Left lung (tissue), 10 donors: Measurements from ENCODE around the gene SLC6A11. TPM values are rescaled to one million over a fixed set of nuclear protein-coding genes. Genes with fewer than 3 reads are reported as not detected.

Experiments
- ATAC-seq: fragments of 200-7000 bp; cut with Tn5 transposase; one replicate; pipeline ENCODE4 v1.9.1; 2020; ENCODE audit warnings: moderate library complexity
- DNase-seq, 4 donors: peaks; one replicate each; pipeline ENCODE4 v3.0.0-alpha.2; 2013 to 2020
- H3K27ac ChIP-seq, 2 donors: fragments of 200-600 bp; sonication (generic) in 1 of 2; one replicate each; pipeline versions ENCODE4 v1.5.0 to v1.8.0; 2020 to 2021
- H3K27me3 ChIP-seq, 2 donors: fragments of 200-600 bp; sonication (generic) in 1 of 2; one replicate each; pipeline versions ENCODE4 v1.5.0 to v1.8.0; 2020 to 2021
- H3K36me3 ChIP-seq, 2 donors: fragments of 200-600 bp; sonication (generic) in 1 of 2; one replicate each; pipeline versions ENCODE4 v1.5.0 to v1.8.0; 2020 to 2021
- H3K4me1 ChIP-seq, 2 donors: fragments of 200-600 bp; one replicate each; pipeline ENCODE4 v1.8.0; 2021
- H3K4me3 ChIP-seq, 2 donors: fragments of 200-600 bp; sonication (generic) in 1 of 2; one replicate each; pipeline versions ENCODE4 v1.5.0 to v1.8.0; 2020 to 2021; ENCODE audit warnings: mild to moderate bottlenecking in 1 of 2
- H3K9me3 ChIP-seq, 2 donors: fragments of 200-600 bp; sonication (generic) in 1 of 2; one replicate each; pipeline versions ENCODE4 v1.5.0 to v1.8.0; 2020 to 2021
- CTCF ChIP-seq, 2 donors: fragments of 200-600 bp; sonication (generic) in 1 of 2; IDR thresholded peaks; one replicate each; pipeline versions ENCODE4 v1.5.0 to v1.8.0; 2021; ENCODE audit warnings: antibody characterized with exemption in 2 of 2
- intact Hi-C, 2 donors: fragments of 100-400 bp; cut with DNase I; formaldehyde crosslinking; loops; one replicate each; pipeline versions ENCODE4 v1.11.2 to v1.14.2; 2022
- polyA plus RNA-seq, 6 donors: library from polyadenylated mRNA; unstranded; fragments of 120-200 nt; gene quantifications; one replicate each; pipeline ENCODE4 v1.2.1, GENCODE V29; 2013; ENCODE audit not compliant: insufficient read length in 6 of 6
- total RNA-seq, 2 donors: library from RNA; stranded (reverse); fragmentation: NEBNext Ultra II Directional; extraction: Animal tissue kit (Norgen Biotek cat#: 25700); gene quantifications; one replicate each; pipeline ENCODE4 v1.2.1, GENCODE V29; 2021
- donor health status: DM: no; HTN: yes; CAD: no.
- donor health status: DM: no; HTN: no; CAD: no.

Gene SLC6A11
- total and polyA plus RNA-seq, 8 donors: 0.07 to 0.31 (median 0.18) TPM; not detected in 2

GRCh38 chr3:10815487-10815886, 541 bp upstream of the SLC6A11 start:
- H3K4me1 ChIP-seq: no peaks in the 10 kb centered on the region
- H3K4me3 ChIP-seq: no peak overlapping the region
- H3K27ac ChIP-seq: no peak overlapping the region
- no peaks in the 10 kb centered on the region for H3K36me3 ChIP-seq
- no peaks in the 10 kb centered on the region for H3K9me3 ChIP-seq
- intact Hi-C loops: no loop called here
- no peak for TF ChIP-seq CTCF (IDR thresholded peaks at IDR 0.05)
- DNase-seq (no peak), ATAC-seq (no peak)
- peaks cover 21 to 54% of the 10 kb centered on the region in 2 donors for H3K27me3 ChIP-seq

- ATAC-seq (no peak), DNase-seq (no peak)
- Histone ChIP-seq H3K9me3 (no peaks in the 10 kb centered on the region), H3K4me1 (no peaks in the 10 kb centered on the region), H3K27ac (no peak overlapping the region), H3K4me3 (no peak overlapping the region), H3K36me3 (no peaks in the 10 kb centered on the region), H3K27me3 (peaks cover 21 to 56% of the 10 kb centered on the region in 2 donors)
- intact Hi-C loops: no loop called here
- TF ChIP-seq CTCF (IDR thresholded peaks at IDR 0.05): no peak
Measured at GRCh38 chr3:10816863-10817253, 830 bp downstream of the SLC6A11 start.

GRCh38 chr3:10817506-10817905, 1.5 kb downstream of the SLC6A11 start:
- no peak for TF ChIP-seq CTCF (IDR thresholded peaks at IDR 0.05)
- DNase-seq (no peak), ATAC-seq (no peak)
- intact Hi-C loops: no loop called here
- no peak overlapping the region for H3K4me3 ChIP-seq
- no peaks in the 10 kb centered on the region for H3K9me3 ChIP-seq
- no peaks in the 10 kb centered on the region for H3K36me3 ChIP-seq
- H3K27ac ChIP-seq: no peak overlapping the region
- H3K27me3 ChIP-seq: peaks cover 21 to 62% of the 10 kb centered on the region in 2 donors
- H3K4me1 ChIP-seq: no peaks in the 10 kb centered on the region

GRCh38 chr3:10822055-10822454, 6.0 kb downstream of the SLC6A11 start:
- Histone ChIP-seq H3K4me1 (no peaks in the 10 kb centered on the region), H3K4me3 (no peak overlapping the region), H3K9me3 (no peaks in the 10 kb centered on the region), H3K27ac (no peak overlapping the region), H3K27me3 (peaks cover 9 to 25% of the 10 kb centered on the region in 2 donors), H3K36me3 (no peaks in the 10 kb centered on the region)
- DNase-seq (no peak), ATAC-seq (no peak)
- intact Hi-C loops: no loop called here
- no peak for TF ChIP-seq CTCF (IDR thresholded peaks at IDR 0.05)

- no peak overlapping the region for H3K4me3 ChIP-seq
- peaks cover 6 to 18% of the 10 kb centered on the region in 2 donors for H3K27me3 ChIP-seq
- H3K36me3 ChIP-seq: no peaks in the 10 kb centered on the region
- DNase-seq: no peak
- no peak for TF ChIP-seq CTCF (IDR thresholded peaks at IDR 0.05)
- no peak overlapping the region for H3K27ac ChIP-seq
- no peaks in the 10 kb centered on the region for H3K9me3 ChIP-seq
- H3K4me1 ChIP-seq: no peaks in the 10 kb centered on the region
- intact Hi-C loops: no loop called here
- ATAC-seq: no peak
Measured at GRCh38 chr3:10822708-10823515, 6.9 kb downstream of the SLC6A11 start.
